ENCODE measurements around the gene DHRS9.

DNA sequence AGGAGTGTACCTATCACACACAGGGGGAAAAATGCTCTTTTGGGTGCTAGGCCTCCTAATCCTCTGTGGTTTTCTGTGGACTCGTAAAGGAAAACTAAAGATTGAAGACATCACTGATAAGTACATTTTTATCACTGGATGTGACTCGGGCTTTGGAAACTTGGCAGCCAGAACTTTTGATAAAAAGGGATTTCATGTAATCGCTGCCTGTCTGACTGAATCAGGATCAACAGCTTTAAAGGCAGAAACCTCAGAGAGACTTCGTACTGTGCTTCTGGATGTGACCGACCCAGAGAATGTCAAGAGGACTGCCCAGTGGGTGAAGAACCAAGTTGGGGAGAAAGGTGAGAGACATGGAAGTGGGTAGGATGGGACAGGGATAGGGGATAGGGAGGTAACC is 12.2 kb downstream of the DHRS9 start:
- TF ChIP-seq EZH2 (IDR thresholded peaks at IDR 0.05; ENCODE audit: insufficient read depth, poor library complexity, severe bottlenecking): no peak
- TF ChIP-seq EZH2phosphoT487 (IDR thresholded peaks at IDR 0.05; ENCODE audit: insufficient read depth, low read depth): no peak
